ENCODE data around the gene LRTM2.

LRTM2 gene

DNA sequence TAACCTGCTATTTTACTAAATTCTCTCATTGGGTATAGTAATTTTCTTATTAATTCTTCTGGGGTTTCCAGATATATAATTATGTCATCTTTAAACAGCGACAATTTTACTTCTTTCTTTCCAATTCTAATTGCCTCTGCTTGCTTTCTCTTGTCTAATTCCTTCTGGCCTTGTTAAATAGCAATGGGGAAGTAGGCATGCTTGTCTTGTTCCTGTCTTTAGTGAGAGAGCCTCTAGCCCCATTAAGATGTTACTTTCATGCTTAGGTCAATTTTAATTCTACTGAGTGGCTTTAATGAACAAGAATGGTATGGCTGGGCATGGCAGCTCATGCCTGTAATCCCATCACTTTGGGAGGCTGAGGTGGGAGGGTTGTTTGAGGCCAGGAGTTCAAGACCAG is 31.7 kb downstream of the LRTM2 start:
- H3K9ac ChIP-seq (ENCODE audit: low read depth, low read length), result no peak overlapping the region
- no peaks in the 10 kb centered on the region for H3K27me3 ChIP-seq (ENCODE audit: control insufficient read depth, insufficient read depth, low read length)
- no peaks in the 10 kb centered on the region for H3K4me1 ChIP-seq (ENCODE audit: control insufficient read depth, insufficient read depth, low read length)
- H3K4me3 ChIP-seq (ENCODE audit: low read depth, low read length), result no peak overlapping the region
- no peaks in the 10 kb centered on the region for H3K36me3 ChIP-seq (ENCODE audit: control insufficient read depth, insufficient read depth, low read length)
- H3K9me3 ChIP-seq (ENCODE audit: control insufficient read depth, insufficient read depth, low read length), result no peaks in the 10 kb centered on the region

- Histone ChIP-seq H3K36me3 (ENCODE audit: control insufficient read depth, insufficient read depth, low read length) (no peaks in the 10 kb centered on the region), H3K27me3 (ENCODE audit: control insufficient read depth, insufficient read depth, low read length) (no peaks in the 10 kb centered on the region), H3K9ac (ENCODE audit: low read depth, low read length) (no peak overlapping the region), H3K4me1 (ENCODE audit: control insufficient read depth, insufficient read depth, low read length) (no peaks in the 10 kb centered on the region), H3K9me3 (ENCODE audit: control insufficient read depth, insufficient read depth, low read length) (no peaks in the 10 kb centered on the region), H3K4me3 (ENCODE audit: low read depth, low read length) (no peak overlapping the region)
Observed at GRCh38 chr12:1853716-1854115, 33.4 kb downstream of the LRTM2 start.

DNA sequence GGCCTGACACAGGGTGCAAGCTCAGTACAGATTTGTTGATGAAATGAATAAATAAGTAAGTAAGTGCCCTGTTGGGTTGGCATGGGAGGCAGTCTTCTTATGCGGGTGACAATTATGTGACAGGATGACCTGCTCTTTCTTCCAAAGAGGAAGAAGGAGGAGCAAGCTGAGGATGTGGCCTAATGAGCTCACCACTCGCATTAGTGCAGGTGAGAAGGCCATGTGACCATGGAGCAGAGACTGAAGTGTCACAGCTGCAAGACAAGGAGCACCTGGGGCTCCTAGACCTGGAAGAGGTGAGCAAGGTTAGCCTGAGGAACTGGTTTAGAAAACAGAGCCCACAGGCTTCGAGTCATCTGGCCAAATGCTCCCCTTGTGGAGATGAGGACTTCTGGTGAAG is 34.9 kb downstream of the LRTM2 start:
- no peaks in the 10 kb centered on the region for H3K27me3 ChIP-seq (ENCODE audit: control insufficient read depth, insufficient read depth, low read length)
- H3K4me3 ChIP-seq (ENCODE audit: low read depth, low read length), result no peak overlapping the region
- H3K36me3 ChIP-seq (ENCODE audit: control insufficient read depth, insufficient read depth, low read length), result no peaks in the 10 kb centered on the region
- no peaks in the 10 kb centered on the region for H3K4me1 ChIP-seq (ENCODE audit: control insufficient read depth, insufficient read depth, low read length)
- no peak overlapping the region for H3K9ac ChIP-seq (ENCODE audit: low read depth, low read length)
- no peaks in the 10 kb centered on the region for H3K9me3 ChIP-seq (ENCODE audit: control insufficient read depth, insufficient read depth, low read length)

DNA sequence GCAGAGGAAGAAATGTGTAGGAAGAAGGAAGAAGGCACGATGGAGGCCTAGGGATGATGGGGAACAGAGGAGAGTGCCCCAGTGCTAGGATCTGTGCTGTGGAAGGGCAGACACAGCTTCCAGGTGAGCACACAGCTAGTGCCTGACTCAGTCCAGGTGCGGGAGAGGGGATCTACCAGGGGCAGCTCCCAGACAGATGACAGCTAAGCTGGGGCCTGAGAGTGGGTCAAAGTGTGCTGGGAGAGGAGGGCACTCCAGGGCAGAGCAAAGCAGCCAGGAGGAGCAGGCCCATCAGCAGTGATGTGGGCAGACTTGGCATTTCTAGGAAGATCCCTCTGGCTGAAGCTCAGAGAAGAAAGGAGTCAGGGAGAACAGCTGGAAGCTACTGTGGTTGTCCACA is 36.7 kb downstream of the LRTM2 start:
- H3K27me3 ChIP-seq (ENCODE audit: control insufficient read depth, insufficient read depth, low read length), result no peaks in the 10 kb centered on the region
- no peaks in the 10 kb centered on the region for H3K36me3 ChIP-seq (ENCODE audit: control insufficient read depth, insufficient read depth, low read length)
- no peaks in the 10 kb centered on the region for H3K4me1 ChIP-seq (ENCODE audit: control insufficient read depth, insufficient read depth, low read length)
- no peaks in the 10 kb centered on the region for H3K9me3 ChIP-seq (ENCODE audit: control insufficient read depth, insufficient read depth, low read length)
- H3K4me3 ChIP-seq (ENCODE audit: low read depth, low read length), result no peak overlapping the region
- H3K9ac ChIP-seq (ENCODE audit: low read depth, low read length), result no peak overlapping the region

DNA sequence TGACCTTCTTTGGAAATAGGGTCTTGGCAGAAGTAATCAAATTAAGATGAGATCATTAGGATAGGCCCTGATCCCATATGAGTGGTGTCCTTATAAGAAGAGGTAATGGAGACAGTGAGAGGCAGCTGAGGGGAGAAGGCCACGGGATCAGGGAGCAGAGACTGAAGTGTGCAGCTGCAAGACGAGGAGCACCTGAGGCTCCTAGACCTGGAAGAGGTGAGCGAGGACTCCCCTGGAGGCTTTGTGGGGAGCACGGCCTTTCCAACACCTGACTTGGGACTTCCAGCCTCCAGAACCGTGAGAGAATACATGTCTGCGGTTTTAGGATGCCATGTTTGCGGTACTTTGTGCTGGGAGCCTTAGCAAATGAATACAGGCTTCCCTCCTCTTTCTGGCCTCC is 37.5 kb downstream of the LRTM2 start:
- Histone ChIP-seq H3K9me3 (ENCODE audit: control insufficient read depth, insufficient read depth, low read length) (no peaks in the 10 kb centered on the region), H3K4me1 (ENCODE audit: control insufficient read depth, insufficient read depth, low read length) (no peaks in the 10 kb centered on the region)

DNA sequence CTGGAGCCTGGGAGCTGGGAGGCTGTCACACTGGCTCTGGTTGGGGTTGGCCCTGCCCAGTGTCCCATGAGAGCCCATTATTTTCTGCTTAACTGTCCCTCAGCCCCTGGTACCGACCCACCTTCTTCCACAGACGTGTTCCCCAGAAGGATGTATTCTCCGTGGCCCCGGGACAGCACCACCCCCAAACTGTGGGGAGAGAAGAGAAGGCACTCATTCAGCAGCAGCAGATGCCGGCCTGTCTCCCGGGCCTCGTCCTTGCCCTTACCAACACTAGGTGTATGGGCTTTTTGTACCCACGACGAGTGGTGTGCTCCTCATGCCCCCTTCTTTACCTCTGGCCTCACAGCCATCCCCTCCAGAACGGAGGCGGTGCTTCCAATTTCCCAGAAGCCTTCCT is 38.1 kb downstream of the LRTM2 start:
- Histone ChIP-seq H3K4me1 (ENCODE audit: control insufficient read depth, insufficient read depth, low read length) (no peaks in the 10 kb centered on the region), H3K36me3 (ENCODE audit: control insufficient read depth, insufficient read depth, low read length) (no peaks in the 10 kb centered on the region), H3K9me3 (ENCODE audit: control insufficient read depth, insufficient read depth, low read length) (no peaks in the 10 kb centered on the region), H3K4me3 (ENCODE audit: low read depth, low read length) (no peak overlapping the region), H3K9ac (ENCODE audit: low read depth, low read length) (no peak overlapping the region), H3K27me3 (ENCODE audit: control insufficient read depth, insufficient read depth, low read length) (no peaks in the 10 kb centered on the region)

More for the DNA sequence above, 37.5 kb downstream of the LRTM2 start:
- no peaks in the 10 kb centered on the region for H3K27me3 ChIP-seq (ENCODE audit: control insufficient read depth, insufficient read depth, low read length)
- H3K4me3 ChIP-seq (ENCODE audit: low read depth, low read length), result no peak overlapping the region
- no peak overlapping the region for H3K9ac ChIP-seq (ENCODE audit: low read depth, low read length)
- no peaks in the 10 kb centered on the region for H3K36me3 ChIP-seq (ENCODE audit: control insufficient read depth, insufficient read depth, low read length)

GRCh38 chr12:1859643-1860042 is 39.3 kb downstream of the LRTM2 start:
- Histone ChIP-seq H3K4me1 (ENCODE audit: control insufficient read depth, insufficient read depth, low read length) (no peaks in the 10 kb centered on the region), H3K36me3 (ENCODE audit: control insufficient read depth, insufficient read depth, low read length) (no peaks in the 10 kb centered on the region), H3K9me3 (ENCODE audit: control insufficient read depth, insufficient read depth, low read length) (no peaks in the 10 kb centered on the region), H3K27me3 (ENCODE audit: control insufficient read depth, insufficient read depth, low read length) (no peaks in the 10 kb centered on the region), H3K4me3 (ENCODE audit: low read depth, low read length) (no peak overlapping the region), H3K9ac (ENCODE audit: low read depth, low read length) (no peak overlapping the region)

- no peak overlapping the region for H3K9ac ChIP-seq (ENCODE audit: low read depth, low read length)
- no peaks in the 10 kb centered on the region for H3K27me3 ChIP-seq (ENCODE audit: control insufficient read depth, insufficient read depth, low read length)
Observed at GRCh38 chr12:1862973-1863372, 42.6 kb downstream of the LRTM2 start.

DNA sequence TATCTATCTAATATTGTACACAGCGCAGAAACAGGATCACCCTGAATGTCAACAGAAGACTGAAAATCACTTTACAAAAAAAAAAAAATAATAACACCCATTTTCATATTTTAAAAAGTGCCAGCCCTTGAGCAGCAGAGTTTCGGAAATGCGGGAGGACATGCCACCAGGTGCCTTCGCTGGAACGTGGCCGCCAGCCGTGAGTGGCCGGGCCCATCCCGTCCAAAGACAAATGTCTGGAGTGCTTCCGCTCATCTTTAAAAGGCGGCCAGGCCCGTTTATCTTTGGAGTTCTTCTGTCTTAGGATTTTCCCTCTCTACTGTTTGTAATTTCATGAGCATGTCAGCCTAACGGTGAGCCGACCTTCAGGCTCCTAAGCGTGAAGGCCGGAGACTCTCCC is 43.5 kb downstream of the LRTM2 start:
- H3K9ac ChIP-seq (ENCODE audit: low read depth, low read length), result no peak overlapping the region
- H3K4me3 ChIP-seq (ENCODE audit: low read depth, low read length), result no peak overlapping the region
- no peaks in the 10 kb centered on the region for H3K4me1 ChIP-seq (ENCODE audit: control insufficient read depth, insufficient read depth, low read length)
- H3K9me3 ChIP-seq (ENCODE audit: control insufficient read depth, insufficient read depth, low read length), result no peaks in the 10 kb centered on the region
- H3K27me3 ChIP-seq (ENCODE audit: control insufficient read depth, insufficient read depth, low read length), result no peaks in the 10 kb centered on the region
- H3K36me3 ChIP-seq (ENCODE audit: control insufficient read depth, insufficient read depth, low read length), result no peaks in the 10 kb centered on the region

More at GRCh38 chr12:1862973-1863372, 42.6 kb downstream of the LRTM2 start:
- H3K36me3 ChIP-seq (ENCODE audit: control insufficient read depth, insufficient read depth, low read length), result no peaks in the 10 kb centered on the region
- no peak overlapping the region for H3K4me3 ChIP-seq (ENCODE audit: low read depth, low read length)
- H3K9me3 ChIP-seq (ENCODE audit: control insufficient read depth, insufficient read depth, low read length), result no peaks in the 10 kb centered on the region
- H3K4me1 ChIP-seq (ENCODE audit: control insufficient read depth, insufficient read depth, low read length), result no peaks in the 10 kb centered on the region

DNA sequence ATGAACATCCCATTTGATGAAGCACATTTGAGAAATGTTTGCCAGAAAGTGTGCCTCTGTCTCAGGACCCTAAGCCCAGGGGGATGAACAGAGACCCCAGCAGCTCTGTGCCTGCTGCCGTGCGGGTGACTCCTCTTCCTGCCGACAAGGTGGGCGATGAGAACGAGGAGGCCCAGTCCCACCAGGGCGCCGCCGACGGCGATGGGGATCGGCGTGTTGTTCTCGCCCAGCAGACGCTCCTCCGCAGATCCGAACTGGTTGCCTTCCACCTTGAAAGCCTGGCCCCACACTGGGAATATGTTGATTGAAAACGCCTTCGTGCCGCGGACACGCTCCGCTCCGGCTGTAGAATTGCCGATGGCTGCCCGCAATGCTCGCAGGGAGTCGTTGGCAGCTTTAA is 44.1 kb downstream of the LRTM2 start:
- Histone ChIP-seq H3K27me3 (ENCODE audit: control insufficient read depth, insufficient read depth, low read length) (no peaks in the 10 kb centered on the region), H3K4me1 (ENCODE audit: control insufficient read depth, insufficient read depth, low read length) (no peaks in the 10 kb centered on the region)

GRCh38 chr12:1864867-1865266 is 44.5 kb downstream of the LRTM2 start:
- Histone ChIP-seq H3K36me3 (ENCODE audit: control insufficient read depth, insufficient read depth, low read length) (no peaks in the 10 kb centered on the region), H3K27me3 (ENCODE audit: control insufficient read depth, insufficient read depth, low read length) (no peaks in the 10 kb centered on the region), H3K9me3 (ENCODE audit: control insufficient read depth, insufficient read depth, low read length) (no peaks in the 10 kb centered on the region), H3K4me1 (ENCODE audit: control insufficient read depth, insufficient read depth, low read length) (no peaks in the 10 kb centered on the region), H3K9ac (ENCODE audit: low read depth, low read length) (no peak overlapping the region), H3K4me3 (ENCODE audit: low read depth, low read length) (no peak overlapping the region)

More for the DNA sequence above, 44.1 kb downstream of the LRTM2 start:
- Histone ChIP-seq H3K9ac (ENCODE audit: low read depth, low read length) (no peak overlapping the region), H3K9me3 (ENCODE audit: control insufficient read depth, insufficient read depth, low read length) (no peaks in the 10 kb centered on the region), H3K36me3 (ENCODE audit: control insufficient read depth, insufficient read depth, low read length) (no peaks in the 10 kb centered on the region), H3K4me3 (ENCODE audit: low read depth, low read length) (no peak overlapping the region)

DNA sequence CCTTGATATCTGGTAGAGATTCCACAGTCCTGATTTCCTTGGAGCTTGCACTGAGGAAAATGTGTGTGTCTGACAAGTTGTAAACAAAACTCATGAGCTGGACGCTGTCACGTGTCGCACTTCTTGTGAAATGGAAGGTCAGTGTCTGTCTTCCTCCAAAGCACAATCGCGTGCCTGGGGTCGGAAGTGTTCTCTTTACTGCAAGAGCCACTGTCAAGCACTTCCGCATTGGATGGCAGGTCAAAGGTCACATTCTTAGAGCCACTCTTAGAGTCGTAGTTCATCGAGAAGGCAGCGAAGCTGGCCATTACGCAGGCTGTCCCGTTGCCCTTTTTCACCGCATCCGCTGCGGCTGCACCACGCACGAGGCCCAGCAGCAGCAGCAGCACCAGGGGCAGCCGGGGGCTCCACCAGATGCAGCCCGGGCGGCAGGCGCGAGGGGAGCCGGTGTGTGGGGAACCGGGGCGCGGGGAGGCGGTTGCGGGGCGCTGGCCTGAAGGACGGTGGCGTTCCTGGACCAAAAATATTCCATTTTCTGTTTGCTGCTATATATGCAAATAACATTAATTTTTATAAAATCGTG is 45.0 kb downstream of the LRTM2 start:
- no peak overlapping the region for H3K9ac ChIP-seq (ENCODE audit: low read depth, low read length)
- H3K4me1 ChIP-seq (ENCODE audit: control insufficient read depth, insufficient read depth, low read length), result no peaks in the 10 kb centered on the region
- H3K36me3 ChIP-seq (ENCODE audit: control insufficient read depth, insufficient read depth, low read length), result no peaks in the 10 kb centered on the region
- no peaks in the 10 kb centered on the region for H3K9me3 ChIP-seq (ENCODE audit: control insufficient read depth, insufficient read depth, low read length)
- no peak overlapping the region for H3K4me3 ChIP-seq (ENCODE audit: low read depth, low read length)
- no peaks in the 10 kb centered on the region for H3K27me3 ChIP-seq (ENCODE audit: control insufficient read depth, insufficient read depth, low read length)

All from iPS-15b (cell line).